HG03565 (cell line): ENCODE measurements around the gene DHRS4L2.

Experiments
- ATAC-seq: cut with Tn5 transposase; IDR thresholded peaks from one replicate; pipeline ENCODE4 v1.9.1; 2021; ENCODE audit warnings: mild to moderate bottlenecking, moderate library complexity; ENCODE audit not compliant: unreplicated experiment

The DHRS4L2 gene

GRCh38 chr14:24051789-24052655 lies 63.3 kb downstream of the DHRS4L2 start, which contains the start of gene CARMIL3:
TSS of gene CARMIL3 (plus strand) at chr14:24052009. CDS start at chr14:24052154, 145 bp downstream.
- ATAC-seq, result no peak

GRCh38 chr14:24052656-24053547 lies 64.2 kb downstream of the DHRS4L2 start:
- no peak for ATAC-seq

DNA sequence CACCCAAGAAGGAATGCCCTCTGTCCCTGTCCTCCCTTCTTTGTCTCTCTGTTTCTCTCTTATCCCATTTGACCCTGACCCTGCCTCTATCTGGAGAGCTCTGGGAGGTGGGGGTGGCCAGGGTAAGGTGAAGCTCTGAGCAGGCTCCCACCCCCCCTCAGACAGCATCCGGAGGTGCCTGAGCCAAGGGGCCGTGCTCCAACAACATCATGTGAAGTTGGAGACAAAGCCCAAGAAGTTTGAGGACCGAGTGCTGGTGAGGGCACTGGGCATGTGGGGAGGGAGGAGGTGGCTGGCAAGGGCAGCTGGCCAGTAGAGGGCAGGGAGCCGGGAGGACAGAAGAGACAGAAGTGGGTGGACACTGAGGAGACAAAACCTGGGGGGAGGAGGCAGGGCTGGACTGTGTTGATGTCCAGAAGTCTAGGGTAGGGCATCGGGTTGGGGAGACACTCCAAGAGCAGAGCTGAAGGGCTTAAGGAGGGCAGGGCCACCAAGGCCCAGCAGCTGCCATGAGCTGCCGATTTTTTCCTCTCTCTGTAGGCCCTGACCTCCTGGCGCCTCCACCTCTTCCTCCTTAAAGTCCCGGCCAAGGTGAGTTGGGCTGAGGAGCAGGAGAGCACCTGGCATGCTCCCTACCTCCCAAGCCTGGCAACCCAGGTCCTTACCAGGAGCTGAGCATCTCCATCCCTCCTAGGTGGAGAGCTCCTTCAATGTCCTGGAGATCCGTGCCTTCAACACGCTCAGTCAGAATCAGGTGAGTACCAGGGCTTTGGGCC lies 65.0 kb downstream of the DHRS4L2 start:
- no peak for ATAC-seq

DNA sequence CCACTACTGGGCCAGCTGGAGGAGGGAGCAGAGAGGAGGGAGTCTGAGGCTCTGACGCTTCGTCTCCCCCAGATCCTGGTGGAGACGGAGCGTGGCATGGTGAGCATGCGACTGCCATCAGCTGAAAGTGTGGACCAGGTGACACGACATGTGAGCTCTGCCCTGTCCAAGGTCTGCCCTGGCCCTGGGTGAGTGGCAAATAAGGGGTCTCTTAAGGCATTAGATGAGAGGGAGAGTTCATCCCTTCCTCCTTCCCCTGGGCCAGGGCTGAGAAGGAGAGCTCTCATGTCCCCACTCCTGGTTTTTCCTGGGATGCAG lies 65.6 kb downstream of the DHRS4L2 start:
- ATAC-seq, result no peak

- no peak for ATAC-seq
Measured at GRCh38 chr14:24054646-24055045, 65.9 kb downstream of the DHRS4L2 start.
